Measurements from ENCODE around the gene RAPGEF4. TPM values are rescaled to one million over a fixed set of nuclear protein-coding genes. Genes with fewer than 3 reads are reported as not detected.

Gene RAPGEF4
- total RNA-seq, 1 experiment from 2014 or later: 1.4 TPM

GRCh38 chr2:173059292-173059691 is 323.6 kb downstream of the RAPGEF4 start:
- H3K4me2 ChIP-seq (ENCODE audit: insufficient read depth, insufficient read length, low read length): no peak overlapping the region
- H3K27ac Mint-ChIP-seq: no peak overlapping the region
- no peaks in the 10 kb centered on the region for H4K20me1 ChIP-seq (ENCODE audit: control insufficient read depth, insufficient read depth, insufficient read length)
- H2BK120ac ChIP-seq (ENCODE audit: low read depth, low read length, poor library complexity, severe bottlenecking): no peak overlapping the region
- no peaks in the 10 kb centered on the region for H3K23me2 ChIP-seq (ENCODE audit: insufficient read length, low read depth, low read length, poor library complexity, severe bottlenecking)
- H4K8ac ChIP-seq (replicated peaks; ENCODE audit: insufficient read length, low read depth, low read length): no peak overlapping the region
- no peaks in the 10 kb centered on the region for H3K27me3 ChIP-seq (ENCODE audit: insufficient read depth, low read length)
- no peak overlapping the region for H3K18ac ChIP-seq (ENCODE audit: insufficient read length, low read depth, low read length)
- H3K79me2 ChIP-seq (ENCODE audit: insufficient read depth, low read length): no peaks in the 10 kb centered on the region
- H3K27ac ChIP-seq (ENCODE audit: insufficient read length, low read depth, low read length): no peak overlapping the region
- no peak for TF ChIP-seq CTCF (conservative IDR thresholded peaks at IDR 0.05)
- no peak overlapping the region for H3K4me3 Mint-ChIP-seq
- peaks cover 7 to 8% of the 10 kb centered on the region in 2 experiments for H3K4me1 Mint-ChIP-seq
- WGBS (ENCODE audit: extremely low coverage, insufficient read length, low lambda C conversion rate): no CpG with 5 or more reads among the region's 3 CpGs
- peaks cover 0 to 4% (median 0%) of the 10 kb centered on the region in 3 experiments; a peak in 1 of 7 replicates for H3K36me3 Mint-ChIP-seq (ENCODE audit: insufficient read depth in 1 of 3, low read depth in 3 of 3)
- no peak overlapping the region for H3K56ac ChIP-seq (ENCODE audit: insufficient read length, low read depth, low read length)
- H4K91ac ChIP-seq (ENCODE audit: insufficient read length, low read depth, low read length): no peak overlapping the region
- H3K23ac ChIP-seq (ENCODE audit: insufficient read length, low read depth, low read length): no peak overlapping the region
- H2BK15ac ChIP-seq (ENCODE audit: low read depth, low read length): no peak overlapping the region
- H3K27me3 Mint-ChIP-seq (ENCODE audit: low read depth): peaks cover 9% of the 10 kb centered on the region; the same call in 1 of the 2 replicates
- no peak overlapping the region for H2BK12ac ChIP-seq (ENCODE audit: insufficient read length, low read depth, low read length)
- no peak overlapping the region for H3K14ac ChIP-seq (ENCODE audit: insufficient read depth, low read length)
- no peak overlapping the region for H2AFZ ChIP-seq (ENCODE audit: low read length)
- H2AK5ac ChIP-seq (ENCODE audit: insufficient read length, low read length): no peak overlapping the region
- no peaks in the 10 kb centered on the region for H3K79me1 ChIP-seq (ENCODE audit: insufficient read depth, low read depth, low read length, poor library complexity, severe bottlenecking)
- H4K5ac ChIP-seq (ENCODE audit: insufficient read length, low read depth, low read length): no peak overlapping the region
- no peaks in the 10 kb centered on the region for H3K4me1 ChIP-seq (ENCODE audit: insufficient read depth, low read length)
- no peak overlapping the region for H3K4ac ChIP-seq (ENCODE audit: low read depth, low read length)
- H3K9ac ChIP-seq (ENCODE audit: extremely low read depth, insufficient read length, low read length): no peak overlapping the region
- no peak for DNase-seq
- no peak overlapping the region for H2BK20ac ChIP-seq (ENCODE audit: low read depth, low read length, poor library complexity, severe bottlenecking)
- H2BK5ac ChIP-seq (ENCODE audit: insufficient read length, low read length): no peak overlapping the region
- H3K9me3 ChIP-seq (ENCODE audit: control insufficient read depth, low read depth, low read length): no peaks in the 10 kb centered on the region
- H3K9me3 Mint-ChIP-seq: peaks cover 4 to 6% of the 10 kb centered on the region in 2 experiments
- no peak overlapping the region for H3T11ph ChIP-seq (ENCODE audit: low read length)
